DMS 273 treated with DMSO at 0.1 percent for 48 hours (cell line): Measurements from ENCODE around the gene RALGAPA2.

Experiments used
- DNase-seq: peaks from one replicate; lab custom pipeline; 2025; lab: John Stamatoyannopoulos, UW

RALGAPA2 gene

GRCh38 chr20:20497242-20497978 is 215.0 kb downstream of the RALGAPA2 start:
- DNase-seq = no peak

GRCh38 chr20:20495729-20496503 is 216.5 kb downstream of the RALGAPA2 start:
- DNase-seq = no peak

- DNase-seq = no peak
These were observed 218.7 kb downstream of the RALGAPA2 start for GRCh38 chr20:20493701-20494100.

GRCh38 chr20:20492521-20493332 is 219.7 kb downstream of the RALGAPA2 start:
- DNase-seq = no peak

GRCh38 chr20:20491784-20492264 is 220.6 kb downstream of the RALGAPA2 start:
- no peak for DNase-seq

- no peak for DNase-seq
These were observed 221.2 kb downstream of the RALGAPA2 start for GRCh38 chr20:20491110-20491783.

- DNase-seq = no peak
These were observed 221.8 kb downstream of the RALGAPA2 start for GRCh38 chr20:20490673-20491072.

- no peak for DNase-seq
These were observed 222.6 kb downstream of the RALGAPA2 start for GRCh38 chr20:20489648-20490341.

GRCh38 chr20:20489054-20489453 is 223.4 kb downstream of the RALGAPA2 start:
- DNase-seq = no peak

- no peak for DNase-seq
These were observed 224.1 kb downstream of the RALGAPA2 start for GRCh38 chr20:20488388-20488787.

- DNase-seq = no peak
These were observed 224.6 kb downstream of the RALGAPA2 start for GRCh38 chr20:20487811-20488210.

- no peak for DNase-seq
These were observed 229.1 kb downstream of the RALGAPA2 start for GRCh38 chr20:20483328-20483727.

- DNase-seq = no peak
These were observed 230.0 kb downstream of the RALGAPA2 start for GRCh38 chr20:20482453-20482852.

- DNase-seq = no peak
These were observed 231.8 kb downstream of the RALGAPA2 start for GRCh38 chr20:20480689-20481088.

GRCh38 chr20:20480126-20480525 is 232.3 kb downstream of the RALGAPA2 start:
- no peak for DNase-seq

GRCh38 chr20:20477444-20478041 is 234.9 kb downstream of the RALGAPA2 start:
- DNase-seq = no peak

GRCh38 chr20:20476504-20476903 is 235.9 kb downstream of the RALGAPA2 start:
- no peak for DNase-seq

GRCh38 chr20:20473657-20474056 is 238.8 kb downstream of the RALGAPA2 start:
- DNase-seq = no peak

GRCh38 chr20:20472684-20473274 is 239.7 kb downstream of the RALGAPA2 start:
- no peak for DNase-seq

GRCh38 chr20:20466341-20466879 is 246.0 kb downstream of the RALGAPA2 start:
- DNase-seq = no peak
